Activated CD4-positive, alpha-beta T cell treated with anti-CD3 and anti-CD28 coated beads, Interleukin-2, Interleukin-6, amounts not matched to agents 100 ng/mL and 50 ng/mL, durations not matched to agents 16 hours and 8 hours (primary cell): ENCODE measurements around the gene SLC34A3.

Experiments
- DNase-seq: peaks from one replicate; pipeline ENCODE4 v3.0.0-alpha.2; 2020

Gene SLC34A3

GRCh38 chr9:137278721-137279711 is 48.3 kb downstream of the SLC34A3 start:
- no peak for DNase-seq

- no peak for DNase-seq
Measured at GRCh38 chr9:137279741-137280473, 49.2 kb downstream of the SLC34A3 start.

- DNase-seq: peak; percentile 22
Measured at GRCh38 chr9:137280474-137281344, 50.0 kb downstream of the SLC34A3 start.

- no peak for DNase-seq
Measured at GRCh38 chr9:137281345-137282116, 50.8 kb downstream of the SLC34A3 start.
